HG03103 (cell line): Measurements from ENCODE around the gene DISP2.

Experiments
- ATAC-seq: cut with Tn5 transposase; IDR thresholded peaks from one replicate; pipeline ENCODE4 v1.9.1; 2021; ENCODE audit warnings: low read depth; ENCODE audit not compliant: unreplicated experiment

Gene DISP2

DNA sequence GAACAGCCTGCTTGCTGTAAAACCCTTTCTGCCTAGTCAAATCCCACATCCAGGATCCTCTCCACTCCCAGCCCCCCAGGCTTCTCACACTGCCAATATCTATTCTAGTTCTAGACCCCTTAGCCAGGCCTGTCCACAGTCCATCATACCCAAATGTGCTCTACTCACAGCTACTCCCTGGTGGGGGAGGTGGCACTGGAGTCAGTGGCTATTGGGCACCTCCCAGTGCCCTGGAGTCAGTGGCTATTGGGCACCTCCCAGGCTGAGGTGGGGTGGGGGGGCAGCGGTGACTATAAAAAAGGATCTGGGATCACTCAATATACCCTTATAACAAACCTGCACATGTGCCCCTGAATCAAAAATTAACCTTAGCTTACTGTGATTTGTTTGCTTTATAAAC lies 773 bp upstream of the DISP2 start:
- no peak for ATAC-seq

- ATAC-seq = peak; percentile 30
These were observed 693 bp downstream of the DISP2 start for GRCh38 chr15:40358471-40359353.

GRCh38 chr15:40360015-40360414 lies 2.0 kb downstream of the DISP2 start:
- ATAC-seq = no peak

GRCh38 chr15:40361640-40362039 lies 3.6 kb downstream of the DISP2 start:
- ATAC-seq = no peak

- ATAC-seq = no peak
These were observed 5.6 kb downstream of the DISP2 start for GRCh38 chr15:40363611-40364010.

DNA sequence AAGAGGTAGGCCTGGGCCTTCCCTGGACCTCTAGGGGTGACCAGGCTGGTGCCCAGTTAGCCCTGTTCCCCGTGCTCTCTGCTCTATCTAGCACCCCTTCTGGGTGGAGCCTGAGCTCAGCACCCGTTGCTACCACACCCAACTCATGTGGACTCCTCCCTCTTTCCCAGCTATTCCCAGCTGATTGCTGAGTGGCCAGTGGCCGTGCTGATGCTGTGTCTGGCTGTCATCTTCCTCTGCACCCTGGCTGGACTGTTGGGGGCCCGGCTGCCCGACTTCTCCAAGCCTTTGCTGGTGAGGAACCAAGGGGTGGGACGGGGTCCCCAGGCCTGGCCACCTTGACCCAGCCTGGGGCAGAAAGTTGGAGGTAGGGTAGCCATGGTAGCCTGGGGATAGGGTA lies 6.2 kb downstream of the DISP2 start:
- no peak for ATAC-seq

DNA sequence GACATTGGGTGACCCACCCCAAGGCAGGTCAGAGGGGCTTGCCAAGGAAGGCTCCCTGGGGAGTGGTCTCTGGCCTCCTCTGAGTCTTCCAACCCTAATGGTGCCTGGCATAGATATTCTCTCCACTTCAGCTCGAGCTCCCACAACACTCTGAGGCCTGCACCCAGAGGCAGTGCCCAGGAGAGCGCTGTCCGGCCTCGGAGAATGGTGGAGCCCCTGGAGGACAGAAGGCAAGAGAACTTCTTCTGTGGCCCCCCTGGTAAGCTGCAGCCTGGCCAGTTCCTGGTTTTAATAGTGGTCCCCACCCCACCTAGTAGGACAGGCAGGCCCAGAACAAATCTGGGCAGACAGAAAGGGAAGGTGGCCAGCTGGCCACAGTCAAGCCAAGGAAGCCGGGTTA lies 7.0 kb downstream of the DISP2 start:
- no peak for ATAC-seq

- ATAC-seq = no peak
These were observed 7.8 kb downstream of the DISP2 start for GRCh38 chr15:40365624-40366456.

GRCh38 chr15:40366457-40367370 lies 8.7 kb downstream of the DISP2 start:
- ATAC-seq = no peak

GRCh38 chr15:40367371-40367685 lies 9.3 kb downstream of the DISP2 start:
- ATAC-seq = no peak

- ATAC-seq = peak; percentile 70
These were observed 9.9 kb downstream of the DISP2 start for GRCh38 chr15:40367686-40368611.

DNA sequence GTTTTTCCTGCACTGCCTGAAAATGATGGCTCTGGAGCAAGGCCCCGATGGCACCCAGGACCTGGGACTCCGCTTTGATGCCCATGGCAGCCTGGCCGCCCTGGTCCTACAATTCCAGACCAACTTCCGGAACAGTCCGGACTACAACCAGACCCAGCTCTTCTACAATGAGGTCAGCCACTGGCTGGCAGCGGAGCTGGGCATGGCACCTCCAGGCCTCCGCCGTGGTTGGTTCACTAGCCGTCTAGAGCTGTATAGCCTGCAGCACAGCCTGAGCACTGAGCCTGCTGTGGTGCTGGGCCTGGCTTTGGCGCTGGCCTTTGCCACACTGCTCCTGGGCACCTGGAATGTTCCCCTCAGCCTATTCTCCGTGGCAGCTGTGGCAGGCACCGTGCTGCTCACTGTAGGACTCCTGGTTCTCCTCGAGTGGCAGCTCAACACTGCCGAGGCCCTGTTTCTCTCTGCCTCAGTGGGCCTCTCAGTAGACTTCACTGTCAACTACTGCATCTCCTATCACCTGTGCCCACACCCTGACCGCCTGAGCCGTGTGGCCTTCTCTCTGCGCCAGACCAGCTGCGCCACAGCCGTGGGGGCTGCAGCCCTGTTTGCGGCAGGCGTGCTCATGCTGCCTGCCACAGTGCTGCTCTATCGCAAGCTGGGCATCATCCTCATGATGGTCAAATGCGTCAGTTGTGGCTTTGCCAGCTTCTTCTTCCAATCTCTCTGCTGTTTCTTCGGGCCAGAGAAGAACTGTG lies 10.9 kb downstream of the DISP2 start:
- ATAC-seq = no peak

GRCh38 chr15:40369474-40369869 lies 11.5 kb downstream of the DISP2 start:
- no peak for ATAC-seq

GRCh38 chr15:40369971-40370370 lies 12.0 kb downstream of the DISP2 start:
- ATAC-seq = no peak

- no peak for ATAC-seq
These were observed 15.0 kb downstream of the DISP2 start for GRCh38 chr15:40372981-40373380.

DNA sequence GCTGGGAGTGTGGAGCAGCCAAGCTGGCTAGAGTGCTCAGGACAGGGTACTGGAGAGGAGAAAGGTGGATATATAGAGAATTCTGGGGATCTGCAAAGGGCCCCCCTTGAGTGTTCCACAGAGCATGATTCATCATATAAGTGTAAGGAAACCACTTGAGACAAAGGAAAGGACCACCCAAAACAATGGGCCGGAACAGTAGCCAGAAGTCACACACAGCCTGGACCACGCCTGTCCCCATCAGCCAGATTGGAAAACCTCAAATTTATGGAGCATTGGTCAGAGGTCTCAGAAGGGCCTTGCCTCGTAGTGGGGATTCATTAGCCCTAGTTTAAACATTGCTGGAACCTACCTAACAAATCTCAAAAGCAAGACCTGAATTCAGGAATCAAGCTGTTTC lies 19.6 kb downstream of the DISP2 start:
- no peak for ATAC-seq

- ATAC-seq = no peak
These were observed 21.4 kb downstream of the DISP2 start for GRCh38 chr15:40379374-40379773.

GRCh38 chr15:40379853-40380252 lies 21.8 kb downstream of the DISP2 start:
- no peak for ATAC-seq

GRCh38 chr15:40380636-40381035 lies 22.6 kb downstream of the DISP2 start:
- no peak for ATAC-seq
